ENCODE measurements around the gene SLC5A12.

Gene SLC5A12

GRCh38 chr11:26743622-26744021 is 21.8 kb upstream of the SLC5A12 start:
- no peaks in the 10 kb centered on the region for H3K27me3 ChIP-seq (ENCODE audit: control insufficient read depth, insufficient read depth, low read length)
- no peaks in the 10 kb centered on the region for H3K9me3 ChIP-seq (ENCODE audit: control insufficient read depth, insufficient read depth, low read length)
- no peaks in the 10 kb centered on the region for H3K4me1 ChIP-seq (ENCODE audit: control insufficient read depth, insufficient read depth, low read length)
- no peak overlapping the region for H3K9ac ChIP-seq (ENCODE audit: low read depth, low read length)
- no peaks in the 10 kb centered on the region for H3K36me3 ChIP-seq (ENCODE audit: control insufficient read depth, insufficient read depth, low read length)
- H3K4me3 ChIP-seq (ENCODE audit: low read depth, low read length): no peak overlapping the region

GRCh38 chr11:26742966-26743365 is 21.1 kb upstream of the SLC5A12 start:
- Histone ChIP-seq H3K27me3 (ENCODE audit: control insufficient read depth, insufficient read depth, low read length) (no peaks in the 10 kb centered on the region), H3K4me1 (ENCODE audit: control insufficient read depth, insufficient read depth, low read length) (no peaks in the 10 kb centered on the region), H3K36me3 (ENCODE audit: control insufficient read depth, insufficient read depth, low read length) (no peaks in the 10 kb centered on the region), H3K4me3 (ENCODE audit: low read depth, low read length) (no peak overlapping the region), H3K9ac (ENCODE audit: low read depth, low read length) (no peak overlapping the region), H3K9me3 (ENCODE audit: control insufficient read depth, insufficient read depth, low read length) (no peaks in the 10 kb centered on the region)

- H3K27me3 ChIP-seq (ENCODE audit: control insufficient read depth, insufficient read depth, low read length): no peaks in the 10 kb centered on the region
- no peak overlapping the region for H3K4me3 ChIP-seq (ENCODE audit: low read depth, low read length)
- no peaks in the 10 kb centered on the region for H3K36me3 ChIP-seq (ENCODE audit: control insufficient read depth, insufficient read depth, low read length)
- no peak overlapping the region for H3K9ac ChIP-seq (ENCODE audit: low read depth, low read length)
- no peaks in the 10 kb centered on the region for H3K4me1 ChIP-seq (ENCODE audit: control insufficient read depth, insufficient read depth, low read length)
- H3K9me3 ChIP-seq (ENCODE audit: control insufficient read depth, insufficient read depth, low read length): no peaks in the 10 kb centered on the region
Measured at GRCh38 chr11:26741036-26741435, 19.2 kb upstream of the SLC5A12 start.

GRCh38 chr11:26739366-26740073 is 17.7 kb upstream of the SLC5A12 start:
- no peaks in the 10 kb centered on the region for H3K4me1 ChIP-seq (ENCODE audit: control insufficient read depth, insufficient read depth, low read length)
- H3K9me3 ChIP-seq (ENCODE audit: control insufficient read depth, insufficient read depth, low read length): no peaks in the 10 kb centered on the region
- no peak overlapping the region for H3K9ac ChIP-seq (ENCODE audit: low read depth, low read length)
- H3K36me3 ChIP-seq (ENCODE audit: control insufficient read depth, insufficient read depth, low read length): no peaks in the 10 kb centered on the region
- no peaks in the 10 kb centered on the region for H3K27me3 ChIP-seq (ENCODE audit: control insufficient read depth, insufficient read depth, low read length)
- no peak overlapping the region for H3K4me3 ChIP-seq (ENCODE audit: low read depth, low read length)

GRCh38 chr11:26734691-26735090 is 12.8 kb upstream of the SLC5A12 start:
- Histone ChIP-seq H3K36me3 (ENCODE audit: control insufficient read depth, insufficient read depth, low read length) (no peaks in the 10 kb centered on the region), H3K27me3 (ENCODE audit: control insufficient read depth, insufficient read depth, low read length) (no peaks in the 10 kb centered on the region), H3K9me3 (ENCODE audit: control insufficient read depth, insufficient read depth, low read length) (no peaks in the 10 kb centered on the region), H3K4me1 (ENCODE audit: control insufficient read depth, insufficient read depth, low read length) (no peaks in the 10 kb centered on the region), H3K4me3 (ENCODE audit: low read depth, low read length) (no peak overlapping the region), H3K9ac (ENCODE audit: low read depth, low read length) (no peak overlapping the region)

GRCh38 chr11:26731084-26731456 is 9.2 kb upstream of the SLC5A12 start:
- Histone ChIP-seq H3K9ac (ENCODE audit: low read depth, low read length) (no peak overlapping the region), H3K4me1 (ENCODE audit: control insufficient read depth, insufficient read depth, low read length) (no peaks in the 10 kb centered on the region), H3K27me3 (ENCODE audit: control insufficient read depth, insufficient read depth, low read length) (no peaks in the 10 kb centered on the region), H3K36me3 (ENCODE audit: control insufficient read depth, insufficient read depth, low read length) (no peaks in the 10 kb centered on the region), H3K4me3 (ENCODE audit: low read depth, low read length) (no peak overlapping the region), H3K9me3 (ENCODE audit: control insufficient read depth, insufficient read depth, low read length) (no peaks in the 10 kb centered on the region)

GRCh38 chr11:26730414-26731083 is 8.7 kb upstream of the SLC5A12 start:
- Histone ChIP-seq H3K4me1 (ENCODE audit: control insufficient read depth, insufficient read depth, low read length) (no peaks in the 10 kb centered on the region), H3K9ac (ENCODE audit: low read depth, low read length) (no peak overlapping the region), H3K9me3 (ENCODE audit: control insufficient read depth, insufficient read depth, low read length) (no peaks in the 10 kb centered on the region), H3K27me3 (ENCODE audit: control insufficient read depth, insufficient read depth, low read length) (no peaks in the 10 kb centered on the region), H3K36me3 (ENCODE audit: control insufficient read depth, insufficient read depth, low read length) (no peaks in the 10 kb centered on the region), H3K4me3 (ENCODE audit: low read depth, low read length) (no peak overlapping the region)

- Histone ChIP-seq H3K36me3 (ENCODE audit: control insufficient read depth, insufficient read depth, low read length) (no peaks in the 10 kb centered on the region), H3K27me3 (ENCODE audit: control insufficient read depth, insufficient read depth, low read length) (no peaks in the 10 kb centered on the region), H3K9ac (ENCODE audit: low read depth, low read length) (no peak overlapping the region), H3K9me3 (ENCODE audit: control insufficient read depth, insufficient read depth, low read length) (no peaks in the 10 kb centered on the region), H3K4me1 (ENCODE audit: control insufficient read depth, insufficient read depth, low read length) (no peaks in the 10 kb centered on the region), H3K4me3 (ENCODE audit: low read depth, low read length) (no peak overlapping the region)
Measured at GRCh38 chr11:26729284-26729683, 7.4 kb upstream of the SLC5A12 start.

GRCh38 chr11:26726960-26727359 is 5.1 kb upstream of the SLC5A12 start:
- Histone ChIP-seq H3K27me3 (ENCODE audit: control insufficient read depth, insufficient read depth, low read length) (no peaks in the 10 kb centered on the region), H3K4me1 (ENCODE audit: control insufficient read depth, insufficient read depth, low read length) (no peaks in the 10 kb centered on the region), H3K4me3 (ENCODE audit: low read depth, low read length) (no peak overlapping the region), H3K9me3 (ENCODE audit: control insufficient read depth, insufficient read depth, low read length) (no peaks in the 10 kb centered on the region), H3K9ac (ENCODE audit: low read depth, low read length) (no peak overlapping the region), H3K36me3 (ENCODE audit: control insufficient read depth, insufficient read depth, low read length) (no peaks in the 10 kb centered on the region)

GRCh38 chr11:26719998-26720397 is 1.9 kb downstream of the SLC5A12 start:
- Histone ChIP-seq H3K27me3 (ENCODE audit: control insufficient read depth, insufficient read depth, low read length) (no peaks in the 10 kb centered on the region), H3K4me1 (ENCODE audit: control insufficient read depth, insufficient read depth, low read length) (no peaks in the 10 kb centered on the region), H3K36me3 (ENCODE audit: control insufficient read depth, insufficient read depth, low read length) (no peaks in the 10 kb centered on the region), H3K9ac (ENCODE audit: low read depth, low read length) (no peak overlapping the region), H3K9me3 (ENCODE audit: control insufficient read depth, insufficient read depth, low read length) (no peaks in the 10 kb centered on the region), H3K4me3 (ENCODE audit: low read depth, low read length) (no peak overlapping the region)

- no peaks in the 10 kb centered on the region for H3K4me1 ChIP-seq (ENCODE audit: control insufficient read depth, insufficient read depth, low read length)
- no peak overlapping the region for H3K9ac ChIP-seq (ENCODE audit: low read depth, low read length)
- no peak overlapping the region for H3K4me3 ChIP-seq (ENCODE audit: low read depth, low read length)
Measured at GRCh38 chr11:26719289-26719973, 2.4 kb downstream of the SLC5A12 start.

GRCh38 chr11:26717771-26718170 is 4.1 kb downstream of the SLC5A12 start:
- Histone ChIP-seq H3K27me3 (ENCODE audit: control insufficient read depth, insufficient read depth, low read length) (no peaks in the 10 kb centered on the region), H3K4me1 (ENCODE audit: control insufficient read depth, insufficient read depth, low read length) (no peaks in the 10 kb centered on the region), H3K4me3 (ENCODE audit: low read depth, low read length) (no peak overlapping the region), H3K36me3 (ENCODE audit: control insufficient read depth, insufficient read depth, low read length) (no peaks in the 10 kb centered on the region), H3K9me3 (ENCODE audit: control insufficient read depth, insufficient read depth, low read length) (no peaks in the 10 kb centered on the region), H3K9ac (ENCODE audit: low read depth, low read length) (no peak overlapping the region)

More at GRCh38 chr11:26719289-26719973, 2.4 kb downstream of the SLC5A12 start:
- no peaks in the 10 kb centered on the region for H3K9me3 ChIP-seq (ENCODE audit: control insufficient read depth, insufficient read depth, low read length)
- no peaks in the 10 kb centered on the region for H3K27me3 ChIP-seq (ENCODE audit: control insufficient read depth, insufficient read depth, low read length)
- H3K36me3 ChIP-seq (ENCODE audit: control insufficient read depth, insufficient read depth, low read length): no peaks in the 10 kb centered on the region
